Hepatocyte (in vitro differentiated cells): ENCODE data around the gene SELENOM.

Experiments used
- EZH2phosphoT487 ChIP-seq: fragments of 200-600 bp; sonication (generic); IDR thresholded peaks from one replicate; pipeline ENCODE4 v1.6.1; 2018; ENCODE audit warnings: antibody characterized with exemption, mild to moderate bottlenecking, low read depth, moderate library complexity; ENCODE audit not compliant: unreplicated experiment, severe bottlenecking
- TF ChIP-seq, protein P1 (sequence below): fragments of 200-600 bp; sonication (generic); IDR thresholded peaks from 2 replicates; pipeline ENCODE4 v1.5.1; 2016; ENCODE audit warnings: antibody characterized with exemption, mild to moderate bottlenecking; ENCODE audit not compliant: poor library complexity

DNA sequence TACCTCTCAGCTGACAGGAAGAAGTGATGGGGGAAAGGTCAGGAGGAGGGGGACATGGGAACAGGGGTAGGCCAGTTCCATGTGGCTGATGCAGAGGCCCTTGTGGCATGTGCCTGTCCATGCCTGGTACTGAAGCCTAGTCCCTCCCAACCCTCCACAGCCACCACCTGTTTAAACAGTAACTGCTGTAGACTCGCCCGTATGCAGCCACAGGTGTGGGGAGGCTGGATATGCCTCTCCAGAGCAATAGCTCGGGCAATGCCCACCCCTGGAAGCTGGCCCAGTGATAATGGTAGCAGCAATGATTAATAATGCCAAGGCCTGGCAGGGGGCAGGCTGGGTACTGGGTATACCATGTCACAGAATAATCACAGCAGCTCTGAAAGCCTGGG lies 24.0 kb downstream of the SELENOM start:
- no peak for TF ChIP-seq EZH2phosphoT487
- TF ChIP-seq, protein P1, sequence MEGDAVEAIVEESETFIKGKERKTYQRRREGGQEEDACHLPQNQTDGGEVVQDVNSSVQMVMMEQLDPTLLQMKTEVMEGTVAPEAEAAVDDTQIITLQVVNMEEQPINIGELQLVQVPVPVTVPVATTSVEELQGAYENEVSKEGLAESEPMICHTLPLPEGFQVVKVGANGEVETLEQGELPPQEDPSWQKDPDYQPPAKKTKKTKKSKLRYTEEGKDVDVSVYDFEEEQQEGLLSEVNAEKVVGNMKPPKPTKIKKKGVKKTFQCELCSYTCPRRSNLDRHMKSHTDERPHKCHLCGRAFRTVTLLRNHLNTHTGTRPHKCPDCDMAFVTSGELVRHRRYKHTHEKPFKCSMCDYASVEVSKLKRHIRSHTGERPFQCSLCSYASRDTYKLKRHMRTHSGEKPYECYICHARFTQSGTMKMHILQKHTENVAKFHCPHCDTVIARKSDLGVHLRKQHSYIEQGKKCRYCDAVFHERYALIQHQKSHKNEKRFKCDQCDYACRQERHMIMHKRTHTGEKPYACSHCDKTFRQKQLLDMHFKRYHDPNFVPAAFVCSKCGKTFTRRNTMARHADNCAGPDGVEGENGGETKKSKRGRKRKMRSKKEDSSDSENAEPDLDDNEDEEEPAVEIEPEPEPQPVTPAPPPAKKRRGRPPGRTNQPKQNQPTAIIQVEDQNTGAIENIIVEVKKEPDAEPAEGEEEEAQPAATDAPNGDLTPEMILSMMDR = no peak
